HG03565 (cell line): ENCODE measurements around the gene NDUFS7.
"Not testable (repeated sequence)": the region's sequence is repeated elsewhere in the genome, so short reads cannot be mapped to it uniquely, and the experiment has no call there.

Experiments
- ATAC-seq: cut with Tn5 transposase; IDR thresholded peaks from one replicate; pipeline ENCODE4 v1.9.1; 2021; ENCODE audit warnings: mild to moderate bottlenecking, moderate library complexity; ENCODE audit not compliant: unreplicated experiment

NDUFS7 gene

GRCh38 chr19:1416014-1416841 lies 32.5 kb downstream of the NDUFS7 start:
- ATAC-seq, result no peak

- ATAC-seq, result no peak
Observed at GRCh38 chr19:1417145-1417544, 33.4 kb downstream of the NDUFS7 start.

DNA sequence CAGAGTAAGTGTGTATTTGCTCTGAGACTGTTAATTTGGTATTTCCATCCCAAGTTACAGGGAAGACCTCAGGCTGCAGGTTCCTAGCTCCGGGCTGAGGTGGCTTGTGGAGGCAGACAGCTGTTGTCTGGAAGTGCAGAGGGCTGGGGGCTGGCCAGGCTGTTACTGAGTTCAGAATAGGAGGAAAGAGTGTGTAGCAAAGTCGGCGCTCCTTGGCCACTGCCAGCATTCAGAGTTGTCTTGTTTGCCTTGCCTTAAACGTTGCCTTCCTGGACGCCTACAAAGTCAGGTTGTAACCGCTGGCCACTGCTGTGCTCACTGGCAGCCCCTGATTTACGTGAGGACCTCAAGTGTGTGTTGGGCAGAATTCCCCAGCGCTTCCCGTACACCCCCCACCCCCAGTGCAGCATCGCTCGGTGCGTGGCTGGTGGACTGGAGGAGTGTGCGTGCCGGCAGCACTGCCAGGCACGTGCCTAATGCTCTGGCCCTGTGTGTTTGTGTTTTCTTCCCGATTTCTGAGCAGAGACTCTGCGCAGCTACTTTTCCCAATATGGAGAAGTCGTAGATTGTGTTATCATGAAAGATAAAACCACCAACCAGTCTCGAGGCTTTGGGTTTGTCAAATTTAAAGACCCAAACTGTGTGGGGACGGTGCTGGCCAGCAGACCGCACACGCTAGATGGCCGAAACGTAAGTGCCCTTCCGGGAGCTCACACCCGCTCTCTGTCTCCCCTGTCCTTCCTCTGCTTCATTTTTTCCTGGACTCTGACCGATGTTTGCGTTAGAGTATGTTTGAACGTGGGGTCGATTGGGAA lies 34.2 kb downstream of the NDUFS7 start:
- no peak for ATAC-seq

DNA sequence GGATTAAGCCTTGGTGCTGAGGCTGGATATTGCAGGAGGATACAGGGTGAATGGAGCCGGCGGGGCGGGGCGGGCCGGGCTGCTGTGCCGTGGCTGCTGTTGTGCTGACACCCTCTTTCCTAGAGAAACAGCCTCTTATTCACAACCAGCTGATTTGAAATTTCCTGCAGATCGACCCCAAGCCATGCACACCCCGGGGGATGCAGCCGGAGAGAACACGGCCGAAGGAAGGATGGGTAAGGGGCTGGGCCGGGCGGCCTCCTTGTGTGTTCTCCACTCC lies 34.7 kb downstream of the NDUFS7 start:
- no peak for ATAC-seq

DNA sequence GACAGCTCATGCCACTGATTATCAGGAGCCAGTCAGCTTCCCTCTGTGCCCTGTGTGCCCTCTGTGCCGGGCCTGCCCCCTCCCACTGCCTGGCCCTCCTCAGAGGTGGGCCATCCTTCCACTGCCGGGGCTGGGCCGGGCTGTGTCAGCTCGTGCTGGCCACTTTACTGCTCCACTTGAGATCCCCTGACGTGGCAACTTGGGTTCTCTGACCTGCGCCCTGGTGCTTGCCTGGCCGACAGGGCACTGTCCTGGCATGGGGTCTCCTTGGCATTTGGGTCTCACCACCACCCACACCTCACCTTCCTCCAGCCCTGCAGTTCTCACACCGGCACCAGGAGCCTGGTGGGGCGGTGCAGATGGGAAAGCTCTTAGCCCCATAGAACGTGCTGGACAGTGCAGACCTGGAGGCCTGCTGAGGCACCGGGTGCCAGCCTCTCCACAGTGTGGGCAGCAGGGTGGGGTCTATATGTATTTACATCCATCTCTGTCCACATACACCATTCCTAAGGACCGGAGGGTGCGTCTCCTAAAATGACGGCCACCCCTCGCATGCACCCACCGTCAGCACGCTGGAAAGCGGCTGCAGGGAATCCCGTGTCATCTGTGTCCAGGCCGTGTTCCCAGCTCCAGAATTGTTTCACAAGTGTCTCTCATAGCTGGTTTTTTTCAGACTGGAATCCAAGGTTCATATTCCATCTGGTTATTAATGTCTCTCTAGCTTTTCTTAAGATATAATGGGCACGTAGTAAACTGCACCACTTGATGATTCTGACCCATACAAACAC lies 35.4 kb downstream of the NDUFS7 start:
- no peak for ATAC-seq

- not testable (repeated sequence) for ATAC-seq
Observed at GRCh38 chr19:1420085-1420484, 36.4 kb downstream of the NDUFS7 start.

GRCh38 chr19:1420590-1420989 lies 36.9 kb downstream of the NDUFS7 start:
- ATAC-seq, result no peak

DNA sequence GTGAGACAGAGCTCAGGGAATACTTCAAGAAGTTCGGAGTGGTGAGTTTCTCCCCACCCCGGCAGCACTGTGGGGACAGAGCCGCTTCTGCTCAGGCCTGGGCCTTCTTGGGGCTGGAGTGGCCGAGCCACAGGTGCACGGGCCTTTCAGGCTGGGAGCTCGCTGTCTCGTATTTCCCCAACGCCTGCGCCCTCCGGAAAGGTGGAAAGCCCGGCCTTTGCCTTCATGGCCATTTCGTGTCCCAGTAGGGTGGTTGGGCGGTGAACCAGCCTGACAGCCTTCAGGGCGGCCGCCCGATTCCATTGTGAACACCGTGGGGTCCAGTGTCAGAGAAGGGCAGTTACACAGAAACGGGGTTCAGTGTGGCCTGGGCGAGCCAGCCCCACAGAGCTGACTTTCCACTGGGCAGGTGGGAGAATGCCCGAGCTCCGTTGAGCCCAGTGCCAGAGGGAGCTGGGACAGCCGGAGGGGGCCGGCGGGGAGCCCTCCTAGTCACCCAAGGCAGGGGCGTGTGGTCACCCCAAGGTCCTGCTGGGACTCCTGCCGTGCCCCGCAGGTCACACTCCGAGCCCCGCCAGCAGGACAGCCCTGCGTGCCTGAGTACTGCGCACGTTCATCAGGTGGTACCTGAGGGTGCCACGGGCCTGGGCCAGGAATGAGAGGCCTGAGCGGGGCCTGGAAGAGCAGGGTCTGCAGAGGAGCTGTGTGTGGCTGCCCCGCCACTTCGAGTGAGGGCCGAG lies 37.7 kb downstream of the NDUFS7 start:
- no peak for ATAC-seq

GRCh38 chr19:1421958-1422305 lies 38.2 kb downstream of the NDUFS7 start:
- ATAC-seq, result no peak

DNA sequence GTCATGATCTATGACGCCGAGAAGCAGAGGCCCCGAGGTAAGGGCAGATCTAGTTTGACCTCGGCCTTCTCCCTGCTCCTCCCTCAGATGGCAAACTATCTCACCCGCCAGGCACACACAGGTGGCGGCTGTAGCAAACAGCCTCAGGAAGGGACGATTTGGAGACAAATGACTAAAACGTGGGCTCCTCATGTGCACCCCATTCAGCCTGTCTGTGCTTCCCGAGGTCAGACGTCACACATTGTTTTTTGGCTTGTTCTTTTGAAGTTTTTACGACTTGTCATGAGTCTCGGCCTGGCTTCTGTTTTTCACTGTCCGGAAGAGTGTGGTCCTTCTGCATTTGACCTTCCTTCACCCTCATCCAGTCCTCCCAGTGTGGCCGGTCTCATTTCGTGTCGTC lies 38.7 kb downstream of the NDUFS7 start:
- ATAC-seq, result no peak

DNA sequence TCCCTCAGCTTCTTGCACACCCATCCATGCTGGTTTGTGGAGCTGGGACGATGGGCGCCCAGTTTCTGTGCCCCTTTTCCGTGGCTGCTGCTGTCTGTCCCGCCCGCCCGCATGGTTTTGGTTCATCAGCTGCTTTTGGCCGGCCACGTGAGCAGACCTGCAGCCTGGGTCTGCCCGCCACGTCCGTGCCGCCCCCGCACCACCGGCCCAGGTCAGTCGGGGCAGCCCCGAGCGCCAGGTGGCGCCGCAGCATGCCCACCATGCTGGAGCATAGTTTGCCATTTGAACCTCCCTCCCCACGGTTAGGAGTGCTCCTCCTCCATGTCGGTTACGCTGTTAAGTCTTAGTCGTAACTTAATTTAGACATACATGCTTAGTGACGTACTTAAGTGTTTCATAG lies 39.2 kb downstream of the NDUFS7 start:
- no peak for ATAC-seq

DNA sequence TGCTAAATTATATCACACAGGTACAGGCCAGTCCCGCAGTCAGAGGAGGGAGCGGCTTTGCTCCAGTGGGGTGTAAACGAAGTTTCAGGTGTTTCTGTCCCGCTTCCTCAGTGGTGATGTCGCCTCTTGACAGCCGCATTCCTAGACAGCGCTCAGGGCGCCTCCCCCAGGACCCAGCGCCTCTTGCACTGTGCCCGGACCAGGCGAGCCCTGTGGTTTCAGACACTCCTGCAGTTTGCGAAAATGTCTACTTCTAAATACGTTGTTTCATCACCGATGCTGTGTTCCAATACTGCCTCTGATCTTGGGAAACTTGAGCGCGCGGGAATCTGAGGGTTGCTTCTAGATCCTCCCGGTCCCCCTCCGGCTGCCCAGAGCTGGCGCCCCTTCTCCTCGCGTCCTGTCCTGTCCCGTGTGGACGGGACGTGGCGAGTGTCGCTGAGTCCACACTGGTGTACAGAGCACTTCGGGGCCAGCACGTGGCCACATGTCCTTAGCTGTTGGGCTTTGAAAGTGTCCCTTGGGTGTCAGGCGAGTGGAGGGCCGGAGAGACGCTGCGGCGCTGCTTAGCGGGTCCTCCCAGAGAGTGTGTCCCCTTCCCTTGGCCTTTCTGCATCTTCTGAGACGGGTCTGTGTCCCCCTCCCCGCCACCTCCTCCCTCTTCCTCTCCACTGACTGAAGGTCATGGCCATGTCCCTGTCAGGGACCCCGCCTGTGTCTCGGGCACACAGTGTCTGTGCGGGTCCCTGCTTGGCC lies 39.9 kb downstream of the NDUFS7 start:
- no peak for ATAC-seq

DNA sequence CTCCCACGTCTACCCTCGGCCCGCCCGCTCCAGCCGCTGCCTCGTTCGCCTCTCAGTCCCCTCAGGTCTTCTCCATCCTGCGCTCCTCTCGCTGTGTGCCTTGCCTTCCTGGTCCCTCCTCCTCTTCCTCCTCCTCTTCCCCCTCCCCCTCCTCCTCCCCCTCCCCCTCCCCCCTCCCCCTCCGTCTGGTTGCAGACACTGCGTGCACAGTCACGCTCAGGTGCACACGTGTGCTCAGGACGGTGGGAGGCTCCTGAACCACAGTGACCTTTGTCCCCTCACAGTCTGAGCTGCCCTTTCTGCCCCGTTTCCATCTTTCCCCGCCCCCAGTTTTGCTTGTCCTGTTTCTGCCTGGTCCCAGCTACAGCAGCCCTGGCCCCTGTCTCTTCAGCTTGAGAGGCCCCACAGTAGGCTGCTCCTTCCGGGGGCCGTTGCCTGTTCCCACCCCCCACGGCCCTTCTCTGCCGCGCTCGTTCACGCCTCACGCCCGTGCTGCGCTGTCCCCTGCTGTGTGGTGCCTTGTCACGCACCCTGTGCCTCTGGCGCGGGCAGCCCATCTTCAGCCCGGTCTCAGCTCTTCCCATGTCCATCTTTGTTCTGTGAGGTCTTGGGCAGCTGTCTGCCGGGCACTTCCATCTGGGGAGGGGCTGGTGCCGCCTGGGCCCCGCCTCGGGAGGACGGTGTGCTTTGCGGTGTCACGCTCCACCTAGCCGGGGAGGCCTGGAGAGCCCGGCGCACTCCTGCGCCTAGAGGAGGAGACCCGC lies 40.7 kb downstream of the NDUFS7 start:
- ATAC-seq, result no peak

DNA sequence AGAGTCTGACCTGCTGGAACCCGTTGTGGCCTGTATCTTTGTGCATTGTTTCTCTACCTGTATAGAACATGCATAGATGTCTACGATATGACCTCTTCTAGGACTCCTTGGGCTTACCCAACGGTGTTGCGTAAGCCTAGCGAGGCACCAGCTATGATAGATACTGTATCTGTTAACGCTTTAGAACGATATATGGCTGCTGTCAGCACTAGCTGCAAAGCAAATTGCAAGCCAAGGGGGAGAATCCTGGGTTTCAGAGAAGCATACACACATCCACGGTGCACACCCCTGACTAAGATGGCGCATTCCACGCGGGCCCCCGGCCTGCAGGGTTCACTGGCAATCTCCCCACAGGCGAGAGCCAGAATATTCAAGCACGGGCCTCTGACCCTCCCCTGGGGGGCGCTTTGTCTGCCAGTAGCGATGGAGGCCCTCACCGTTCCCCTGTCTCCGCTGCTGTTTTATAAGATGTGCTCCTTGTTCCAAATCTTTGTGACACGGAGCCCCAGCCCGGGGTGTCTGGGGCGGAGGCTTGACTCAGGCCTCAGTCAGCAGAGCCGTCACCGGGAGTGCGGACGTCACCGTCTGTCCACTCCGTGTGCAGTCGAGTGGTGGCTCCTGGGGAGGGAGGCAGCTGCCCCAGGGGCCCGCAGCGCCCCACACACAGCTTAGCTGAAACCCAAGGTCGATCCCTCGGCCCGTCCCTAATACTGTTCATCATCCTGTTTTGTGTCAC lies 41.6 kb downstream of the NDUFS7 start:
- ATAC-seq, result no peak

DNA sequence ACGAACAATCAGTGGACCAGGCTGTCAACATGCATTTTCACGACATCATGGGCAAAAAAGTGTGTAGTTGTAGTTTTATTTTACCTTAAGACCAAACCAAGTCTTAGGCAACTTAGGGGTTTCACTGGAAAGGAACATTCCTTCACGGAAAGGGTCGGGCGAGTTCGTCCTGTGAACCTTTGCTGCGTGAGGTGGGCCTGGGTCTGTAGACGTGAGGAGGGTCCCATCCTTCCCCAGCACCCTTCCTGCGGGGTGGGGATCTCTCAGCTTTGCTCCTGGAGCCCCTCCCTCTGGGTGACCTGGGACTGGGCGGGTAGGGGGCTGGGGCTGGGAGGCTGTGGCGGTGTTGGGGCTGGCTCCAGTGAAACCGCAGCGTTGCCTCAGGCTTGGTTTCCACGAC lies 42.2 kb downstream of the NDUFS7 start:
- no peak for ATAC-seq

DNA sequence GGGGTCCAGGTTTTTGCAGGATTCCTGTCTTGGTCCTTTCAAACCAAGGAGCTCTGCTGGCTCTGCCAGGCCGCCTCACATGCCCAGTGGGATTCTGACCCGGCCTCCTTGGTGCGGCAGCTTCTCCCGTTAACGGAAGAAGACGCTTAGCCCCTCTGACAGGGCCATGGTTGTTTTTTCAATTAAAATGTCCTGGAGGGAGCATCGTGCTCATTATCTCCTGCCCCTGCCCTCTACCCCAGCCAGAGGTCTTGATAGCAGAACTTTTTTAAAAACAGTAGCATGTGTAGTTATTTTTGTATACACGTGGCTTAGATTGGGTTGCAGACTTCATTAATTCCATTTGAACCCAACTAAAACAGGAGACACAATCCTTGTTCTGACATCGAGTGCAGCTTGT lies 43.0 kb downstream of the NDUFS7 start:
- ATAC-seq, result no peak

DNA sequence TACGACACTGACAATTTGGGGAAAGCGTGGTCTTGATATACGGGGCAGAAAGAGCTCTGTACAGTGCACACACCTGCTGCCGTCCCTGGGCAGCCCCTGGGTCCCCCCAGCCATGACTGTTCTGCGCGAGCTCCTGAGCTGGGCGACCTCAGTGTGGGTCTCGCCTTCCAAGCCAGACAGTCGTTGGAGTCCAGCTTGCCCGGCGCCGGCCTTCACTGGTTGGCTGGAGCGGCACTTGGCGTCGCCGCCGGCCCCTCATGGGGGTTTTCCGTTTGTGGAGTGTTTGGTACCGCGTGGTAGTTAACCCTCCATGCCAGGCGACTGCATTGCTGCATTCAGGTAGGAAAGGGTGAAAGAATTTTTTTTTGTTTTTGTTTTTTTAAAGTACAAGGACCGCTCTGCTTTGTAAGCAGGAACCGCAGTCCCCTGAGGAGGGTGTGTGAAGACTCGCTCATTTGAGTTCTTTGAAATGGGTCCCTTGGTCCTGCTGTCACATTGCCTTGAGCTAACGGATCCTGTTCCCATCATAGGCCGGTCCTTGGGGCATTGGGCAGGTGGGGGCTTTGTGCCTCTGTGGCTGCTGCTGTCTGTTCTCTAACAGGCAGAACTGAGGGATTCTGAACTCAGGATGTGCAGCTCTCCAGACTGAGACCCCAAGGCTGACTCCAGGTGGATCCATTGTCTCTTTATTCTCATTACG lies 43.7 kb downstream of the NDUFS7 start:
- no peak for ATAC-seq

DNA sequence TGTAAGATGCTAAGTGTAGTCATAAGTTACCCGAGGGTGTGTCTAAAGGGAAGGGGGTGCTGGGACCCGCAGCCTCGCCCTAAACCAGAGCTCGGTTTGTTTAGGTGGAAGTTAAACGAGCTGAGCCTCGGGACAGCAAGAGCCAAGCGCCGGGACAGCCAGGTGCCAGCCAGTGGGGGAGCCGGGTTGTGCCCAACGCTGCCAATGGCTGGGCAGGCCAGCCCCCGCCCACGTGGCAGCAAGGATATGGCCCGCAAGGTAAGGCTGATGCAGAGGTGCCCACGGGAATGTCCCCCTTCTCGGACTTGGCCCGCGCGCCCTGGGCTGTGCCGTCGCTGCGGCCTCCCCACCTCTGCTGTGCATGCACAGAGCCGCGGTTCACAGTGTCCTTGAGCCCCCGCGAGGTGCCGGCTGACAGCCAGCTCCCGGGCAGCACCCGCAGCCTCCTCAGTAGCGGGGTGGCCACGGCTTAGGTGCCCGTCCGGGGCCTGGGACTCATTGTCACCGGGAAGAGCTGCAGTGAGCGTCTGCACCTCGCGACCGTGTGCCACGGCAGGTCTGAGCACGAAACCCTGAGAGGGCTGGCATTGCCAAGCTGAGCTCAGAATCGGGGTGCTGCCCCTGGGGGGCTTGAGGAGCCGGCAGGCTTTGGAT lies 45.2 kb downstream of the NDUFS7 start:
- ATAC-seq, result no peak
